ENCODE data around the gene NRXN3.
"Not testable (repeated sequence)": the region's sequence is repeated elsewhere in the genome, so short reads cannot be mapped to it uniquely, and the experiment has no call there.

The NRXN3 gene

GRCh38 chr14:78417532-78417931, 247.4 kb downstream of the NRXN3 start:
- no peak for DNase-seq

GRCh38 chr14:78424311-78424710, 254.1 kb downstream of the NRXN3 start:
- no peak for DNase-seq

- no peak for DNase-seq
These were observed 255.2 kb downstream of the NRXN3 start for GRCh38 chr14:78425330-78425729.

- DNase-seq: no peak
These were observed 255.6 kb downstream of the NRXN3 start for GRCh38 chr14:78425782-78426181.

GRCh38 chr14:78432046-78432445, 261.9 kb downstream of the NRXN3 start:
- no peak for DNase-seq

GRCh38 chr14:78437448-78437847, 267.3 kb downstream of the NRXN3 start:
- DNase-seq: not testable (repeated sequence)

- DNase-seq: no peak
These were observed 270.3 kb downstream of the NRXN3 start for GRCh38 chr14:78440356-78440894.

- no peak for DNase-seq
These were observed 273.7 kb downstream of the NRXN3 start for GRCh38 chr14:78443834-78444233.

GRCh38 chr14:78445275-78445674, 275.1 kb downstream of the NRXN3 start:
- no peak for DNase-seq

- DNase-seq: no peak
These were observed 276.6 kb downstream of the NRXN3 start for GRCh38 chr14:78446807-78447206.

- DNase-seq: no peak
These were observed 278.3 kb downstream of the NRXN3 start for GRCh38 chr14:78448164-78449094.

GRCh38 chr14:78450669-78451318, 280.6 kb downstream of the NRXN3 start:
- DNase-seq: no peak

GRCh38 chr14:78451319-78451695, 281.1 kb downstream of the NRXN3 start:
- DNase-seq: no peak

GRCh38 chr14:78455896-78456435, 285.8 kb downstream of the NRXN3 start:
- no peak for DNase-seq

GRCh38 chr14:78469947-78470346, 299.8 kb downstream of the NRXN3 start:
- DNase-seq: no peak

GRCh38 chr14:78479127-78479780, 309.1 kb downstream of the NRXN3 start:
- no peak for DNase-seq

GRCh38 chr14:78484028-78484427, 313.9 kb downstream of the NRXN3 start:
- DNase-seq: no peak

GRCh38 chr14:78486081-78486480, 315.9 kb downstream of the NRXN3 start:
- DNase-seq: no peak

GRCh38 chr14:78486621-78487020, 316.4 kb downstream of the NRXN3 start:
- DNase-seq: no peak

- not testable (repeated sequence) for DNase-seq
These were observed 317.4 kb downstream of the NRXN3 start for GRCh38 chr14:78487573-78487972.

- DNase-seq: no peak
These were observed 318.8 kb downstream of the NRXN3 start for GRCh38 chr14:78488938-78489337.

- DNase-seq: no peak
These were observed 320.9 kb downstream of the NRXN3 start for GRCh38 chr14:78491048-78491447.

GRCh38 chr14:78498062-78498595, 328.0 kb downstream of the NRXN3 start:
- DNase-seq: no peak
